Chondrocyte (in vitro differentiated cells): Measurements from ENCODE around the gene KREMEN2. TPM values are rescaled to one million over a fixed set of nuclear protein-coding genes. Genes with fewer than 3 reads are reported as not detected.

Experiments used
- DNase-seq: peaks from one replicate; pipeline ENCODE4 v3.0.0; 2021; ENCODE audit warnings: mixed read lengths, low spot score
- H3K27ac Mint-ChIP-seq: one replicate; pipeline ENCODE4 v1.8.0; 2021; ENCODE audit warnings: mild to moderate bottlenecking, moderate library complexity, mixed read lengths; ENCODE audit not compliant: unreplicated experiment
- H3K27me3 Mint-ChIP-seq: 2 replicates; pipeline ENCODE4 v1.8.0; 2021; ENCODE audit warnings: low read depth, mixed read lengths
- H3K36me3 Mint-ChIP-seq: 2 replicates; pipeline ENCODE4 v1.8.0; 2021; ENCODE audit warnings: low read depth, mixed read lengths
- H3K4me1 Mint-ChIP-seq: 2 replicates; pipeline ENCODE4 v1.8.0; 2021; ENCODE audit warnings: low read depth, mild to moderate bottlenecking, mixed read lengths
- H3K4me3 Mint-ChIP-seq: one replicate; pipeline ENCODE4 v1.8.0; 2021; ENCODE audit warnings: mild to moderate bottlenecking, moderate library complexity, mixed read lengths; ENCODE audit not compliant: unreplicated experiment
- H3K9me3 Mint-ChIP-seq: 2 replicates; pipeline ENCODE4 v1.8.0; 2021; ENCODE audit warnings: low read depth, mixed read lengths
- total RNA-seq: library from RNA; stranded (reverse); gene quantifications from 3 replicates; pipeline ENCODE4 v1.2.1, GENCODE V29; 2021
- TF ChIP-seq, protein P1 (sequence below): fragments of 200-600 bp; sonication (generic); IDR thresholded peaks from 2 replicates; pipeline ENCODE4 v1.5.0; 2021; ENCODE audit warnings: antibody characterized with exemption, mild to moderate bottlenecking, moderate library complexity

Gene KREMEN2
- total RNA-seq, 1 donor from 2014 or later: not detected

DNA sequence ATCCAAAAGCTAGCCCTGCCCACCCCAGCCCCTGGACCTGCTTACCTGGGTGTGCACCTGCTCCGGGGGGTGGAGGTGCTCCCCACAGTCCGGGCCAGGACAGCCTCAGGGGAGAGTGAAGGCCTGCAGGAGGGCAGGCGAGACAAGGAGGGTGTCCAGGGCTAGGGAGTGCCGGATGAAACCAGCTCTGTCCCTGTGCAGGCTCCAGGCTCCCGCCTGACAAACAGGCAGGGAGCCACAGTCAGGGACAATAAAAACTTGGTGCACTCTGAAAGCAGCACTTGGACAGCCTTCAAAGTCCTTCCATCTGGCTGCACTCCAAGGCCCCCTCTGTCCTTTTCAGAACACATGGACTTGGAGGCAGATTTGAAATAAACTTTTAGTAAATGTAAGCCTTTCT, 9.0 kb downstream of the KREMEN2 start:
- no peak for DNase-seq
- Mint-ChIP-seq H3K4me1 (peaks cover 12% of the 10 kb centered on the region), H3K36me3 (no peaks in the 10 kb centered on the region), H3K27ac (no peak overlapping the region), H3K4me3 (no peak overlapping the region), H3K9me3 (no peaks in the 10 kb centered on the region), H3K27me3 (no peaks in the 10 kb centered on the region)
- TF ChIP-seq, protein P1, sequence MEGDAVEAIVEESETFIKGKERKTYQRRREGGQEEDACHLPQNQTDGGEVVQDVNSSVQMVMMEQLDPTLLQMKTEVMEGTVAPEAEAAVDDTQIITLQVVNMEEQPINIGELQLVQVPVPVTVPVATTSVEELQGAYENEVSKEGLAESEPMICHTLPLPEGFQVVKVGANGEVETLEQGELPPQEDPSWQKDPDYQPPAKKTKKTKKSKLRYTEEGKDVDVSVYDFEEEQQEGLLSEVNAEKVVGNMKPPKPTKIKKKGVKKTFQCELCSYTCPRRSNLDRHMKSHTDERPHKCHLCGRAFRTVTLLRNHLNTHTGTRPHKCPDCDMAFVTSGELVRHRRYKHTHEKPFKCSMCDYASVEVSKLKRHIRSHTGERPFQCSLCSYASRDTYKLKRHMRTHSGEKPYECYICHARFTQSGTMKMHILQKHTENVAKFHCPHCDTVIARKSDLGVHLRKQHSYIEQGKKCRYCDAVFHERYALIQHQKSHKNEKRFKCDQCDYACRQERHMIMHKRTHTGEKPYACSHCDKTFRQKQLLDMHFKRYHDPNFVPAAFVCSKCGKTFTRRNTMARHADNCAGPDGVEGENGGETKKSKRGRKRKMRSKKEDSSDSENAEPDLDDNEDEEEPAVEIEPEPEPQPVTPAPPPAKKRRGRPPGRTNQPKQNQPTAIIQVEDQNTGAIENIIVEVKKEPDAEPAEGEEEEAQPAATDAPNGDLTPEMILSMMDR: no peak

DNA sequence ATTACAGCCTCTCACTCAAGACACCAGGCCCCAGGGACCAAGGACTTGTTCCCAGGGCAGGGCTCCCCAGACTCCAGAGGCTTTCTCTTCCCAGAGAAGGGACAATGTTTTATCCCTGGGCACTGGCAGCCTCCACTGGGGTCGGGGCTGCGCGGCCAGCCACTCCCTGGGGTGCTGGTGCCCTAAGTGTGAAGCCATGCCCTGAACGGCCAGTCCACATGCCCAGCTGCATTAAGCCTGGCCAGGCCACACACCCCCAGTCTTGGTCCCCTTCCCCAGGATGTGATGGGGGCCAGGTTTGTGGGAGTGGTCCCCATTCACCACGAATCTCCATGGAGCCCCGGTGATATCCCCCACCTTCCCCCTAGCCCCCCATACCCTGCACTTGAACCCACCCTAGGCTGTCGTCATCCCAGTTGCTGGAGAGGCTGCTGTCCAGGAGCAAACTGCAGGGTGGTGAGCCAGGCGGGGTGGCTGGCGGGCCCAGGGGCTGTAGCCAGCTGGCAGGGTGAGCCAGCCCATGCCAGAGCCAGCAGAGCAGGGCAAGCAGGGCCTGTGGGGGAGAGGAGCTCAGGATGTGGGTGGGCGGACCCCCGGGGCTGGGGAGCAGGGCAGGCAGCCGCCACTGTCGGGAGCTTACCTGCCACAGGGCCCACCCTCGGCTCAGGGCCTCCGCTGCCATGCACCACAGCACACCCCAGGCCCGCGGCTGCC, 9.7 kb downstream of the KREMEN2 start:
- TF ChIP-seq, protein P1: no peak
- Mint-ChIP-seq H3K9me3 (no peaks in the 10 kb centered on the region), H3K4me3 (no peak overlapping the region), H3K36me3 (no peaks in the 10 kb centered on the region), H3K4me1 (peaks cover 5% of the 10 kb centered on the region), H3K27me3 (no peaks in the 10 kb centered on the region), H3K27ac (no peak overlapping the region)
- no peak for DNase-seq

DNA sequence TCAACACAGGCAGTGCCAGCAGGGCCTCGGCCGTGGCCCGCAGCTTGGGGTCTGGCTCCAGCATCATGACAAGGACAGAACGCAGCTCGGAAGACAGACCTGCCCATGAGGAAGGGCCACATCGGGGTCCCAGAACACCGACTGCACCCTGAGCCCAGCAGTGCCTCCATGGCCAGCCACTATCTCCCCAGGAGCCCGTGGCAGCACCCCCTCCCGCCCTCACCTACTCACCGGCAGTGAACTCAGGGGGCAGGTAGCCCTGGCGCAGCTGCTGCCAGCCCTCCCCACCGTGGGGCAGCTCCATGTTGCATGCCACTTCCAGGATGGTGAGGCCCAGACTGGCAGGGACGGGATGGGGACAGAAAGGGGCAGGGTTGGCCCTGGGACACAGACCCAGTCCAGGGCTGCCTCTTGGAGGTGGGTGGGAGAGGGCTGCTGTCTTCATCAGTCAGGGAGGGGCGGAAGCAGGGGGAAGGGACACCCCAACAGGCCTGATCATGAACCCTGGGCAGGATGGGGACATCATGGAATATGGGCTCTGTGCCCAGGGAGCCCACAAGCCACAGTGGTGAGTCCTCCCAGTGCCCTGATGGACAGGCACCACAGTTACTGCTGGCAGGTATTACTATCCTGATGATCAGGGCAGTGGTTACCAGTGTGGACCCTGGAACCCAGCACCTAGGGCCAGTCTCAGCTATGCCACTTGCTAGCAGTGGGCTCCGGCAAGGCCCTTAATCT, 10.4 kb downstream of the KREMEN2 start:
- no peaks in the 10 kb centered on the region for H3K36me3 Mint-ChIP-seq
- TF ChIP-seq, protein P1: no peak
- H3K27me3 Mint-ChIP-seq: no peaks in the 10 kb centered on the region
- H3K4me3 Mint-ChIP-seq: no peak overlapping the region
- H3K27ac Mint-ChIP-seq: no peak overlapping the region
- H3K9me3 Mint-ChIP-seq: no peaks in the 10 kb centered on the region
- DNase-seq: no peak
- H3K4me1 Mint-ChIP-seq: peaks cover 5% of the 10 kb centered on the region

DNA sequence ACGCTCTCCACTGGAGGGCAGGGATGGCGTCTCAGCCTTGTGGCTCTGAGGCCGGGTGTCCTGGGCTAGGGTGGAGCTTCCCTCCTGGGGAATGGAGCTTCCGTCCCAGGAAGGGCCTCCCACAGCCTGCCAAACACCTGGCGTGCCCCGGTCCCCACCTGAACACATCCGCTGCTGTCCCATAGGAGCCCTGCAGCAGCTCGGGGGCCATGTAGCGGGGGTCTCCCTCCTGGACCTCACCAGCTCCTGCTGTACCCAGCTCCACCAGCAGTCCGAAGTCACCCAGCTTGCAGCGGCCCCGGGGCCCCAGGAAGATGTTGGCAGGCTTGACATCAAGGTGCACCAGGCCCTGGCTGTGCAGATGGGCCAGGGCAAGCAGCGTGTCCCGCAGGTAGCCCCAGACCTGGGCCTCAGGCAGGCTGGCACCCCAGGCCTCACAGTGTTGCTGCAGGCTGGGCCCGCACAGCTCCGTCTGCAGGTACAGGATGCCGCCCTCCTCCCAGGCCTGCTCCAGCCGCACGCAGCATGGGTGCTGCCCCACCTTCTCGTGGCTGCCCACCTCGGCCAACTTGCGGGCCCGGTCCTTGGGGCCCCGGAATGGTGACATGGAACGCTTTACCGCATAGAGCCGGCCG, 11.2 kb downstream of the KREMEN2 start:
- H3K36me3 Mint-ChIP-seq: no peaks in the 10 kb centered on the region
- TF ChIP-seq, protein P1: no peak
- no peak for DNase-seq

DNA sequence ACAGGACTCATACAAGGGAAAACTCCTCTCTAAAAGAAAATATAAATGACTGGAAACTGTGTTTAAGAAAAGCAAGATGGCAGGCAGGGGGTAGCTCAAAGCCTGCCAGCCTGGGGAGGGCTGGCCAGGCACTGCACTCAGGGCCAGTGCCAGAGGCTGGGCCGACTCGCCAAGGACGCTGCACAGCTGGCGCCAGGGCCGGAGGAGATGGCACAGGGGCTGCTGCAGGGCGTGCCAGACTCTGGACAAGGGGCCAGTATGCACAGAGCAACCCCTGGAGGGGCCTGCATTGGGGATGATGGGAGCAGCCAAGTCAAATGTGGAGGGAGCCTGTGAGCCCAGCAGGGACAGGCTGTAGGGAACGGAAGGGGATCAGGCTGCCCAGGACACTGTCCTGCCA, 12.1 kb downstream of the KREMEN2 start:
- H3K36me3 Mint-ChIP-seq: no peaks in the 10 kb centered on the region
- TF ChIP-seq, protein P1: no peak
- H3K4me1 Mint-ChIP-seq: peaks cover 9% of the 10 kb centered on the region
- DNase-seq: no peak
- H3K27me3 Mint-ChIP-seq: no peaks in the 10 kb centered on the region
- no peak overlapping the region for H3K27ac Mint-ChIP-seq
- H3K9me3 Mint-ChIP-seq: no peaks in the 10 kb centered on the region
- H3K4me3 Mint-ChIP-seq: no peak overlapping the region

More for the DNA sequence above, 11.2 kb downstream of the KREMEN2 start:
- Mint-ChIP-seq H3K4me1 (peaks cover 9% of the 10 kb centered on the region), H3K4me3 (no peak overlapping the region), H3K27ac (no peak overlapping the region), H3K9me3 (no peaks in the 10 kb centered on the region), H3K27me3 (no peaks in the 10 kb centered on the region)
